Measurements from ENCODE around the gene AMDHD2.

- no peak for TF ChIP-seq CTCF (conservative IDR thresholded peaks at IDR 0.05; ENCODE audit: low read length)
- TF ChIP-seq EZH2phosphoT487 (IDR thresholded peaks at IDR 0.05; ENCODE audit: borderline replicate concordance) = no peak
These were observed 34.2 kb upstream of the AMDHD2 start for GRCh38 chr16:2485811-2486507.
